Choroid plexus epithelial cell (primary cell): ENCODE measurements around the gene SETBP1.

Experiments used
- DNase-seq: peaks from one replicate; pipeline ENCODE4 v3.0.0-alpha.2; 2010; ENCODE audit warnings: low read depth
- H3K4me3 ChIP-seq: 2 replicates; pipeline ENCODE4 v1.5.1; 2011; ENCODE audit warnings: low read depth, mild to moderate bottlenecking, control low read depth, low read length, moderate library complexity
- CTCF ChIP-seq: conservative IDR thresholded peaks from 2 replicates; pipeline ENCODE4 v1.5.1; 2011; ENCODE audit warnings: low read depth, mild to moderate bottlenecking, control low read depth, inconsistent platforms, low read length, moderate library complexity

Gene SETBP1

DNA sequence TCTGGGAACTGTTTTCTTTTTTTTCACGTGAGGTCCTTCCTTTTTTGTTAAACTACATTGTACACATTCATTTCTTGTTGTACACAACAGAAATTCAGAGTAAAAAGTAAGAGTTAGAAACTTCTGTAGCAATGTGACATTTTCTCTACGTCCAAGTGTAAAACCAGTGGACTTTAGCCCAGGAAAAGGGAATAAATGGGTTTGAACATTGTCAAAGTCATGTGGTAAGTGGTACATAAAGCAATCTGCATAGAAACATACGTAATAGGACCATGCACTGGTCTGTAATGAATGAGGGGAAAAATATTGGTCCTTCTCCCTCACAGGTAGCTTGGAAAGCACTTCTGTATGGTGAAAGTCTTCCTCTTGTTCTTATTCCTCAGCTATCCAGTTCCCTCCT is 421.4 kb downstream of the SETBP1 start:
- no peak overlapping the region for H3K4me3 ChIP-seq
- TF ChIP-seq CTCF: no peak
- no peak for DNase-seq

GRCh38 chr18:45102863-45103262 is 422.2 kb downstream of the SETBP1 start:
- DNase-seq: no peak
- TF ChIP-seq CTCF: no peak
- no peak overlapping the region for H3K4me3 ChIP-seq

GRCh38 chr18:45103319-45104048 is 422.8 kb downstream of the SETBP1 start:
- no peak overlapping the region for H3K4me3 ChIP-seq
- DNase-seq: no peak
- TF ChIP-seq CTCF: no peak

DNA sequence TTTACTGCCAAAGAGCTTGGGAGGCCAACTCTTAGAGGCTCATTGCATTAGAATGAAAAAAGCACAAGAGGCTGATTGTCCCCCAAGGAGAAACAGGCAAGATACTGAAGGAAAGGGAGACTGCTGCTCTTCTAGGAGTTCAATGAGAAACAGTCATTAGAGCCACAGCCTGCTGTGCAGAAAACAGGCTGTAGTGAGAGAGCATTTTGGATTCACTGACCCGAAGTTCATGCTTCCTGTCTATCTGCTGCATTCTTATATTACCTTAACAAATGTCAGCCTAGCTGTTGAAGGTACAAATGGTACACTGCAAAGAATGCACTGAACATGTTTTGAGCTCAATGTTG is 423.3 kb downstream of the SETBP1 start:
- no peak for TF ChIP-seq CTCF
- DNase-seq: no peak
- no peak overlapping the region for H3K4me3 ChIP-seq

DNA sequence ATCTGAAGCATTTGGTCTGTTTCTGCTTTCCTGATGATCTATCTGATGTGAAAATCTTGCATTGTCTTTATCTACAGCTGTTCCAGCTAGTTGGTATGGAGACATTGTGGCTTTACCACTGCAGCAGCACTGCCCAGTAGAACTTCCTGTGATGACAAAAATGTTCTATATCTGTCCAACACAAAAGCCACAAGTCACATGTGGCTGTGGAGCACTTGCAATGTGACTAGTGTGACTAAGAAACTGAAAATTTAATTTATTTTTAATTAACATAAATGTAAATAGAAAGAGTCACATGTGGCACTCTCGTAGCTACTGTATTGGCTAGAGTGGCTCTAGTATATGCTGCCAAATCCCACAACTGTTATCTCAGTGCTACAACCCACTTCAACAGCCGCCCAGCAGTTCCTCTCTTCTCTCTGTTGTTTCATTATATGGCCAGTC is 425.7 kb downstream of the SETBP1 start:
- TF ChIP-seq CTCF: no peak
- peak; percentile 6 for DNase-seq
- no peak overlapping the region for H3K4me3 ChIP-seq

DNA sequence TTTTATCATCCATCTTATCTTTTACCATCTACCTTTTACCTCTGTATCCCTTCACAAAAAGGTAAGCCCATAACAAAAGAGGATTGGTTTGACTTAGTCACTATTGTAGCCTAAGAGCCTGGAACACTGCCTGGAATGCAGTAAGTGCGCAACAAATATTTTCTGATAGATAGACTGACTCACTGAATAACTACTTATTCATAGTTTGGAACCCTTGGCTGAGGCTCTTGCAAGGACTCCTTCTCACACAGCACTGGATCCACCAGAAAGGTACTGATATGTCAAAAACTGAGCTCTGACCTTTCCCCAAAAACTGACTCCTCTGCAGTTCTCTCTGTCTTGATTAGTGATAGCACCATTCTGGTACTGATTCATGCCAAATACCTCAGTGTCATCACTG is 426.7 kb downstream of the SETBP1 start:
- no peak overlapping the region for H3K4me3 ChIP-seq
- DNase-seq: peak; percentile 15
- TF ChIP-seq CTCF: no peak

- TF ChIP-seq CTCF: no peak
- H3K4me3 ChIP-seq: no peak overlapping the region
- no peak for DNase-seq
These were observed 428.1 kb downstream of the SETBP1 start for GRCh38 chr18:45108754-45109153.
